K562 (cell line): ENCODE data around the gene LRP1. TPM values are rescaled to one million over a fixed set of nuclear protein-coding genes. Genes with fewer than 3 reads are reported as not detected.

ENCODE experiments used
- ATAC-seq: fragments of 200-7000 bp; cut with Tn5 transposase; 3 replicates; pipeline ENCODE4 v1.9.1; 2020; ENCODE audit warnings: moderate library complexity
- BruUV-seq: library from RNA; stranded (reverse); fragments of 400-500 nt; replicated peaks from 2 replicates; lab custom pipeline; 2021; lab: Mats Ljungman, UMichigan
- CTCF ChIA-PET: fragments of 300-600 bp; formaldehyde crosslinking; extraction: SDS; loops from one replicate; lab custom pipeline; 2021; ENCODE audit warnings: low intra/inter-chr PET ratio; lab: Yijun Ruan, JAX
- POLR2A ChIA-PET: fragments of 300-600, 350-650 bp; sonication (Branson Sonifier 250); formaldehyde crosslinking; extraction: SDS; loops from one replicate; lab custom pipeline; 2021; ENCODE audit warnings: antibody characterized with exemption, inconsistent platforms; lab: Yijun Ruan, JAX
- DNase-seq, 4 experiments: peaks; one replicate each; pipeline versions ENCODE4 v3.0.0 to v3.0.0-alpha.2; 2011 to 2018; ENCODE audit warnings: low spot score in 3 of 4, mixed read lengths in 3 of 4; ENCODE audit errors: extremely low read depth in 1 of 4
- FAIRE-seq: peaks from 2 replicates; lab custom pipeline; 2011; peaks lifted over from hg19 to GRCh38; lab: Jason Lieb, UNC
- H2AFZ ChIP-seq: 2 replicates; pipeline ENCODE4 v1.6.0; 2011; ENCODE audit warnings: low read depth, low read length, control low read depth, inconsistent platforms
- H3K27ac ChIP-seq: fragments of 200-600 bp; 3 replicates; pipeline ENCODE4 v1.8.0; 2011; ENCODE audit warnings: low read depth, mild to moderate bottlenecking, control low read depth, inconsistent platforms, low read length, moderate library complexity, mixed read lengths; ENCODE audit errors: extremely low read depth
- H3K27me3 ChIP-seq, 2 experiments: fragments of 300-600 bp in 1 of 2; 2 replicates in 1 of 2; 3 replicates in 1 of 2; pipeline versions ENCODE4 v1.6.0 to v1.8.0; 2011; ENCODE audit warnings: inconsistent platforms in 2 of 2, low read length in 2 of 2, mild to moderate bottlenecking in 1 of 2, mixed read lengths in 1 of 2, moderate library complexity in 1 of 2; ENCODE audit not compliant: control insufficient read depth in 2 of 2, insufficient read depth in 2 of 2
- H3K36me3 ChIP-seq: fragments of 300-600 bp; 3 replicates; pipeline ENCODE4 v1.8.0; 2011; ENCODE audit warnings: mild to moderate bottlenecking, low read length, inconsistent platforms; ENCODE audit not compliant: control insufficient read depth, insufficient read depth
- H3K4me1 ChIP-seq, 2 experiments: fragments of 200-600 bp in 1 of 2; replicated peaks in 1 of 2; 2 replicates in 1 of 2; 3 replicates in 1 of 2; pipeline versions ENCODE4 v1.5.1 to v1.8.0; 2011; ENCODE audit warnings: inconsistent platforms in 2 of 2, low read length in 2 of 2, mild to moderate bottlenecking in 1 of 2, mixed read lengths in 1 of 2, moderate library complexity in 1 of 2; ENCODE audit not compliant: control insufficient read depth in 2 of 2, insufficient read depth in 2 of 2
- H3K4me2 ChIP-seq: 2 replicates; pipeline ENCODE4 v1.6.1; 2011; ENCODE audit warnings: low read length, control low read depth, inconsistent platforms, mixed read lengths; ENCODE audit not compliant: insufficient read depth
- H3K4me3 ChIP-seq: fragments of 200-600 bp; sonication (generic), shearing (Covaris generic); 2 replicates; pipeline ENCODE4 v1.5.1; 2016; ENCODE audit warnings: control low read depth, inconsistent platforms
- H3K79me2 ChIP-seq: fragments of 200-600 bp; 3 replicates; pipeline ENCODE4 v1.8.0; 2011; ENCODE audit warnings: low read length, inconsistent platforms; ENCODE audit not compliant: control insufficient read depth, insufficient read depth
- H3K9ac ChIP-seq, 2 experiments: 2 replicates each; pipeline versions ENCODE4 v1.6.0 to v1.6.1; 2011; ENCODE audit warnings: low read depth in 2 of 2, low read length in 2 of 2, control low read depth in 1 of 2, inconsistent platforms in 1 of 2, mild to moderate bottlenecking in 1 of 2, mixed read lengths in 1 of 2; ENCODE audit not compliant: insufficient read depth in 1 of 2
- H3K9me1 ChIP-seq: one replicate; pipeline ENCODE4 v1.6.0; 2011; ENCODE audit warnings: inconsistent platforms, mild to moderate bottlenecking, low read length, moderate library complexity; ENCODE audit not compliant: control insufficient read depth, insufficient read depth
- H3K9me3 ChIP-seq: replicated peaks from 2 replicates; pipeline ENCODE4 v1.5.1; 2011; ENCODE audit warnings: low read depth, low read length, inconsistent platforms; ENCODE audit not compliant: control insufficient read depth, insufficient read depth
- H4K20me1 ChIP-seq: replicated peaks from 2 replicates; pipeline ENCODE4 v1.6.1; 2011; ENCODE audit warnings: low read length, inconsistent platforms, mixed read lengths; ENCODE audit not compliant: control insufficient read depth, insufficient read depth
- MAFG ChIP-seq: fragments of 450-650 bp; conservative IDR thresholded peaks from 2 replicates; pipeline ENCODE4 v1.6.1; 2016; ENCODE audit warnings: missing genetic modification characterization, missing compliant biosample characterization
- RBM25 ChIP-seq: fragments of 200-400 bp; formaldehyde crosslinking; IDR thresholded peaks from 2 replicates; pipeline ENCODE4 v1.6.1; 2018; ENCODE audit warnings: low read length, low read depth, moderate library complexity; ENCODE audit not compliant: severe bottlenecking
- TRIM28 ChIP-seq: fragments of 450-650 bp; IDR thresholded peaks from 2 replicates; pipeline ENCODE4 v1.6.1; 2017
- WGBS: fragments of 100-300 bp; shearing (Covaris generic); methylation state at CpG from one replicate; pipeline ENCODE4 v1.1.6; 2016; ENCODE audit warnings: low coverage, mixed read lengths; ENCODE audit not compliant: insufficient coverage; ENCODE audit errors: missing lambda C conversion rate; 5-methylcytosine and 5-hydroxymethylcytosine counted together
- in situ Hi-C: fragments of 300-500 bp; cut with MboI; formaldehyde crosslinking; loops from 4 replicates; pipeline ENCODE4 v1.15.0; 2018; ENCODE audit warnings: inconsistent platforms, mixed read lengths
- intact Hi-C: fragments of 100-400 bp; cut with micrococcal nuclease; formaldehyde crosslinking; loops from 2 replicates; pipeline ENCODE4 v1.14.2; 2022
- polyA plus RNA-seq, 8 experiments: library from polyadenylated mRNA; depleted of rRNA in 4 of 8; stranded (reverse) in 5 of 8; unstranded in 3 of 8; fragments of >200 nt; fragmentation: Nextera tagmentation in 2 of 8; fragmentation: Illumina TruSeq in 1 of 8; extraction: Ambion mirVana in 2 of 8; extraction: Trizol in 1 of 8; gene quantifications; 2 replicates each; pipeline versions ENCODE4 v1.2.1 to v1.2.3, GENCODE V29; 2011 to 2014; ENCODE audit warnings: inconsistent platforms in 1 of 8, missing spikeins in 1 of 8
- total RNA-seq, 7 experiments: library from RNA; depleted of rRNA in 6 of 7; stranded (reverse); fragments of >200 nt in 6 of 7; fragmentation: Illumina TruSeq in 2 of 7; extraction: Trizol in 2 of 7; gene quantifications; 2 replicates each; pipeline versions ENCODE4 v1.2.1 to v1.2.3, GENCODE V29; 2011 to 2021; ENCODE audit warnings: low replicate concordance in 1 of 7
- TF ChIP-seq, protein P1 (sequence below): fragments of 450-650 bp; IDR thresholded peaks from 2 replicates; pipeline ENCODE4 v1.6.1; 2016; ENCODE audit warnings: antibody characterized with exemption
- TF ChIP-seq, protein P2 (sequence below): sonication (generic); formaldehyde crosslinking; IDR thresholded peaks from 2 replicates; pipeline ENCODE4 v1.8.0; 2022; ENCODE audit warnings: missing genetic modification reagents, mild to moderate bottlenecking, moderate library complexity, borderline replicate concordance

The LRP1 gene
- total and polyA plus RNA-seq, 9 of the 15 experiments (the other 6 are each of a cell fraction or from before 2014, with no cell fraction given), result 0.04 to 0.64 (median 0.19) TPM; not detected in 2

DNA sequence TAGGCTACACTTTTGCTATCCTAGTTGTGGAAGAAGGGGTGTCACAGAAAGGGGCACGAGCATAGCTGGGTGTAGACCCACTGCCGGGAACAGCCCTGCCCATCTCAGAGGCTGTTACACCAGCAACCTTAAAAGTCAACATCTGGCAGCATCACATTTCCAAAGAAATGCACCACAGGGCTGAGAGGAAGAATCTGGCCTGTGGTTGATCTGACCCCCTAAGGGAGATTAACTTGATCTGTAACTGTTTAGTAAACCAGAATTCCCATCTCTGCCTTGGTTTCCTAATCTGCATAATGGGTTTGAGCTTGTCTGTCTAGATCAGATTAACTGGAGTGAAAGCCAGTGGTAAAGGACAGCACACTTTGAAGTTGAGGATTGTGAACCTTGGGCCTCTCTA lies 17.8 kb downstream of the LRP1 start:
- no peaks in the 10 kb centered on the region for H3K79me2 ChIP-seq
- intact Hi-C loops, result no loop called here
- TF ChIP-seq MAFG (tag), result no peak
- TF ChIP-seq TRIM28, result no peak
- TF ChIP-seq, protein P1, sequence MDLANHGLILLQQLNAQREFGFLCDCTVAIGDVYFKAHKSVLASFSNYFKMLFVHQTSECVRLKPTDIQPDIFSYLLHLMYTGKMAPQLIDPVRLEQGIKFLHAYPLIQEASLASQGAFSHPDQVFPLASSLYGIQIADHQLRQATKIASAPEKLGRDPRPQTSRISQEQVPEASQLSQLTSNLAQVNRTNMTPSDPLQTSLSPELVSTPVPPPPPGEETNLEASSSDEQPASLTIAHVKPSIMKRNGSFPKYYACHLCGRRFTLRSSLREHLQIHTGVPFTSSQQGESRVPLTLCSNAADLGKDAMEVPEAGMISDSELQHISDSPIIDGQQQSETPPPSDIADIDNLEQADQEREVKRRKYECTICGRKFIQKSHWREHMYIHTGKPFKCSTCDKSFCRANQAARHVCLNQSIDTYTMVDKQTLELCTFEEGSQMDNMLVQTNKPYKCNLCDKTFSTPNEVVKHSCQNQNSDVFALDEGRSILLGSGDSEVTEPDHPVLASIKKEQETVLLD, result no peak
- TF ChIP-seq RBM25, result peak; percentile 65
- TF ChIP-seq, protein P2, sequence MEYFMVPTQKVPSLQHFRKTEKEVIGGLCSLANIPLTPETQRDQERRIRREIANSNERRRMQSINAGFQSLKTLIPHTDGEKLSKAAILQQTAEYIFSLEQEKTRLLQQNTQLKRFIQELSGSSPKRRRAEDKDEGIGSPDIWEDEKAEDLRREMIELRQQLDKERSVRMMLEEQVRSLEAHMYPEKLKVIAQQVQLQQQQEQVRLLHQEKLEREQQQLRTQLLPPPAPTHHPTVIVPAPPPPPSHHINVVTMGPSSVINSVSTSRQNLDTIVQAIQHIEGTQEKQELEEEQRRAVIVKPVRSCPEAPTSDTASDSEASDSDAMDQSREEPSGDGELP, result no peak
- no peak overlapping the region for H2AFZ ChIP-seq
- WGBS, result 3% methylated on average over 2 of the region's 2 CpGs
- H3K9me3 ChIP-seq, result no peaks in the 10 kb centered on the region
- ATAC-seq, result no peak
- ChIA-PET POLR2A (no interaction called here), CTCF (no interaction called here)
- FAIRE-seq, result no peak
- no peak overlapping the region for H3K4me2 ChIP-seq
- no peak for DNase-seq
- peaks cover 0 to 11% of the 10 kb centered on the region in 2 experiments; a peak in 3 of 5 replicates for H3K27me3 ChIP-seq
- no peak overlapping the region for H3K4me3 ChIP-seq
- in situ Hi-C loops, result no loop called here
- H3K9me1 ChIP-seq, result no peaks in the 10 kb centered on the region
- no TSS peak for BruUV-seq
- H4K20me1 ChIP-seq, result 0 out of 2 replicates have a peak, but pooled peaks cover 3% of the 10 kb centered on the region
- no peak overlapping the region for H3K27ac ChIP-seq
- no peak overlapping the region for H3K9ac ChIP-seq
- no peaks in the 10 kb centered on the region for H3K36me3 ChIP-seq
- peaks cover 0 to 10% of the 10 kb centered on the region in 2 experiments; a peak in 3 of 5 replicates for H3K4me1 ChIP-seq
